ENCODE data around the gene USP2. TPM values are rescaled to one million over a fixed set of nuclear protein-coding genes. Genes with fewer than 3 reads are reported as not detected.

USP2 gene
- total RNA-seq, 1 experiment from 2014 or later = 5.7 TPM

GRCh38 chr11:119315131-119316015 lies 66.1 kb downstream of the USP2 start:
- Histone ChIP-seq H3K18ac (ENCODE audit: insufficient read length, low read depth, low read length) (no peak overlapping the region), H2AFZ (ENCODE audit: low read length) (no peak overlapping the region), H4K8ac (replicated peaks; ENCODE audit: insufficient read length, low read depth, low read length) (no peak overlapping the region), H3K4me2 (ENCODE audit: insufficient read depth, insufficient read length, low read length) (peak overlapping the region; percentile 77), H3K27ac (ENCODE audit: insufficient read length, low read depth, low read length) (no peak overlapping the region), H3K14ac (ENCODE audit: insufficient read depth, low read length) (no peak overlapping the region), H3K9me3 (ENCODE audit: control insufficient read depth, low read depth, low read length) (no peaks in the 10 kb centered on the region), H3K79me1 (ENCODE audit: insufficient read depth, low read depth, low read length, poor library complexity, severe bottlenecking) (no peaks in the 10 kb centered on the region), H3T11ph (ENCODE audit: low read length) (no peak overlapping the region), H2BK15ac (ENCODE audit: low read depth, low read length) (no peak overlapping the region), H3K9ac (ENCODE audit: extremely low read depth, insufficient read length, low read length) (no peak overlapping the region), H3K23ac (ENCODE audit: insufficient read length, low read depth, low read length) (no peak overlapping the region), H2BK5ac (ENCODE audit: insufficient read length, low read length) (no peak overlapping the region), H4K20me1 (ENCODE audit: control insufficient read depth, insufficient read depth, insufficient read length) (no peaks in the 10 kb centered on the region), H3K23me2 (ENCODE audit: insufficient read length, low read depth, low read length, poor library complexity, severe bottlenecking) (peaks cover 22% of the 10 kb centered on the region), H2BK20ac (ENCODE audit: low read depth, low read length, poor library complexity, severe bottlenecking) (no peak overlapping the region), H3K56ac (ENCODE audit: insufficient read length, low read depth, low read length) (no peak overlapping the region), H4K5ac (ENCODE audit: insufficient read length, low read depth, low read length) (no peak overlapping the region), H3K4ac (ENCODE audit: low read depth, low read length) (no peak overlapping the region), H2BK120ac (ENCODE audit: low read depth, low read length, poor library complexity, severe bottlenecking) (no peak overlapping the region), H2AK5ac (ENCODE audit: insufficient read length, low read length) (no peak overlapping the region), H3K79me2 (ENCODE audit: insufficient read depth, low read length) (no peaks in the 10 kb centered on the region), H2BK12ac (ENCODE audit: insufficient read length, low read depth, low read length) (no peak overlapping the region), H4K91ac (ENCODE audit: insufficient read length, low read depth, low read length) (no peak overlapping the region), H3K27me3 (ENCODE audit: insufficient read depth, low read length) (peaks cover 9% of the 10 kb centered on the region; the same call in 1 of the 2 replicates), H3K4me1 (ENCODE audit: insufficient read depth, low read length) (peaks cover 15% of the 10 kb centered on the region; the same call in 1 of the 2 replicates)
- H3K27me3 Mint-ChIP-seq (ENCODE audit: low read depth) = peaks cover 38% of the 10 kb centered on the region
- no peaks in the 10 kb centered on the region for H3K9me3 Mint-ChIP-seq
- H3K4me3 Mint-ChIP-seq = peak overlapping the region; percentile 66 to 77
- no peak overlapping the region for H3K27ac Mint-ChIP-seq
- H3K36me3 Mint-ChIP-seq (ENCODE audit: insufficient read depth in 1 of 3, low read depth in 3 of 3) = peaks cover 0 to 25% (median 12%) of the 10 kb centered on the region in 3 experiments; a peak in 5 of 7 replicates
- peak; percentile 82 for DNase-seq
- peaks cover 38 to 43% of the 10 kb centered on the region in 2 experiments for H3K4me1 Mint-ChIP-seq
- no CpG with 5 or more reads among the region's 29 CpGs for WGBS (ENCODE audit: extremely low coverage, insufficient read length, low lambda C conversion rate)
- TF ChIP-seq CTCF (conservative IDR thresholded peaks at IDR 0.05) = peak; percentile 33; the same call in 2 of the 3 replicates
